Mucosa of descending colon (tissue), 3 donors: ENCODE results near the gene ANTXR1. TPM values are rescaled to one million over a fixed set of nuclear protein-coding genes. Genes with fewer than 3 reads are reported as not detected.
A peak's percentile ranks its signal among the peaks of the same experiment; 100 is the strongest.

Source experiments
- ATAC-seq: fragments of 200-7000 bp; cut with Tn5 transposase; one replicate; pipeline ENCODE4 v1.9.1; 2020; ENCODE audit warnings: mild to moderate bottlenecking, moderate library complexity
- DNase-seq, 3 donors: peaks; one replicate each; pipeline ENCODE4 v3.0.0-alpha.2; 2020
- H3K36me3 ChIP-seq: fragments of 200-600 bp; one replicate; pipeline ENCODE4 v1.8.0; 2021; ENCODE audit warnings: low read depth, mild to moderate bottlenecking
- H3K4me1 ChIP-seq: fragments of 200-600 bp; one replicate; pipeline ENCODE4 v1.8.0; 2021; ENCODE audit warnings: low read depth, mild to moderate bottlenecking
- H3K4me3 ChIP-seq: fragments of 200-600 bp; one replicate; pipeline ENCODE4 v1.8.0; 2021; ENCODE audit warnings: mild to moderate bottlenecking
- H3K9me3 ChIP-seq: fragments of 200-600 bp; one replicate; pipeline ENCODE4 v1.8.0; 2021; ENCODE audit warnings: mild to moderate bottlenecking
- intact Hi-C, 2 donors: fragments of 100-400 bp; cut with DNase I in 1 of 2; cut with micrococcal nuclease in 1 of 2; formaldehyde crosslinking; loops; one replicate each; pipeline versions ENCODE4 v1.11.0 to v1.11.1; 2022; cut with DNase I, micrococcal nuclease
- total RNA-seq, 3 donors: library from RNA; stranded (reverse); fragmentation: NEBNext Ultra II Directional in 2 of 3; extraction: Animal tissue kit (Norgen Biotek cat#: 25700) in 2 of 3; gene quantifications; one replicate each; pipeline versions ENCODE4 v1.2.1 to v1.2.4, GENCODE V29; 2021 to 2023
- TF ChIP-seq, protein P1 (sequence below): fragments of 200-600 bp; IDR thresholded peaks from one replicate; pipeline ENCODE4 v1.8.0; 2022; ENCODE audit warnings: antibody characterized with exemption, mild to moderate bottlenecking
- donor health status: DM: no; HTN: no; CAD: no; lungs with moderate emphysema.
- donor health status: DM: no; HTN: no; CAD: no.
- donor health status: DM: no; HTN: yes; CAD: no.

Gene ANTXR1
- total RNA-seq, 3 donors from 2014 or later: 10.7 to 77.7 (median 18.6) TPM

DNA sequence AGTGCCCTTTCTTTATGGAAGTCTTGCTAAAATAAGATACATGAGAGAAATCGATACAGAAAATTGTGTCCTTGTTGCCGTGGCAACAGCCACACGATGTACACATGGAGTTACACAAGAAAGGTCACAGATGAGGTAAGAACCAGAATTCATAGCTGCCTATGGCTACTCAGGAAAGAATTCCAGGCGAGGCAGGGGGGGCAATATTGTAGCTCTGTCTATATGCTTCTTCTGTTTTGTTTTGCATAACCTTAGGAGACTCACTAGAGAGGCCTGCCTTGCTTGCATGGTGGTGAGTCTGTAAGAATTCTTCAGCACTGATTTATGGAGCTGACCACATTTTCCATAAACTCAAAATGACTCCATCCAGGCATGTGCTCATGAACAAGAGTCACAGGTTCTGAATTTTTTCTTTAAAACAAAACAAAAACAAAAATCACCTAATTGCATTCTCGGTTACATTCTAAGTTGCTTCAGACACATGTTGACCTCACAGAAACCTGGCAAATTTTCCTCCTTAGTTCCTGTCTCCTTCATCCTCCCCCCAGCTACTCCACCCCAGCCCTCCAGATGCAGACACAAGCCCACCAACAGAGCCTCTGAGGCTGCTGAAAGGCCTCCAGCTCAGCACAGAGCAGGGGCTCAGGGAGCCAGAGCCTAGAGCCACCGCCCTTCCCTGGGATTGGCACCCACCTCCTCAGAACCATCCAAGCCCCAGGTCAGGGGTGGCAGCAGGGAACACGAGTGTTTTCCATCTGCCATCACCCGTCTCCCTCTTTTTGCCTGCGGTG is 183.5 kb downstream of the ANTXR1 start:
- Histone ChIP-seq H3K4me1 (peaks cover 2% of the 10 kb centered on the region), H3K36me3 (no peaks in the 10 kb centered on the region), H3K4me3 (no peak overlapping the region), H3K9me3 (no peaks in the 10 kb centered on the region)
- intact Hi-C loops: no loop called here
- DNase-seq (no peak), ATAC-seq (peak; percentile 39)
- TF ChIP-seq, protein P1, sequence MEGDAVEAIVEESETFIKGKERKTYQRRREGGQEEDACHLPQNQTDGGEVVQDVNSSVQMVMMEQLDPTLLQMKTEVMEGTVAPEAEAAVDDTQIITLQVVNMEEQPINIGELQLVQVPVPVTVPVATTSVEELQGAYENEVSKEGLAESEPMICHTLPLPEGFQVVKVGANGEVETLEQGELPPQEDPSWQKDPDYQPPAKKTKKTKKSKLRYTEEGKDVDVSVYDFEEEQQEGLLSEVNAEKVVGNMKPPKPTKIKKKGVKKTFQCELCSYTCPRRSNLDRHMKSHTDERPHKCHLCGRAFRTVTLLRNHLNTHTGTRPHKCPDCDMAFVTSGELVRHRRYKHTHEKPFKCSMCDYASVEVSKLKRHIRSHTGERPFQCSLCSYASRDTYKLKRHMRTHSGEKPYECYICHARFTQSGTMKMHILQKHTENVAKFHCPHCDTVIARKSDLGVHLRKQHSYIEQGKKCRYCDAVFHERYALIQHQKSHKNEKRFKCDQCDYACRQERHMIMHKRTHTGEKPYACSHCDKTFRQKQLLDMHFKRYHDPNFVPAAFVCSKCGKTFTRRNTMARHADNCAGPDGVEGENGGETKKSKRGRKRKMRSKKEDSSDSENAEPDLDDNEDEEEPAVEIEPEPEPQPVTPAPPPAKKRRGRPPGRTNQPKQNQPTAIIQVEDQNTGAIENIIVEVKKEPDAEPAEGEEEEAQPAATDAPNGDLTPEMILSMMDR: no peak

DNA sequence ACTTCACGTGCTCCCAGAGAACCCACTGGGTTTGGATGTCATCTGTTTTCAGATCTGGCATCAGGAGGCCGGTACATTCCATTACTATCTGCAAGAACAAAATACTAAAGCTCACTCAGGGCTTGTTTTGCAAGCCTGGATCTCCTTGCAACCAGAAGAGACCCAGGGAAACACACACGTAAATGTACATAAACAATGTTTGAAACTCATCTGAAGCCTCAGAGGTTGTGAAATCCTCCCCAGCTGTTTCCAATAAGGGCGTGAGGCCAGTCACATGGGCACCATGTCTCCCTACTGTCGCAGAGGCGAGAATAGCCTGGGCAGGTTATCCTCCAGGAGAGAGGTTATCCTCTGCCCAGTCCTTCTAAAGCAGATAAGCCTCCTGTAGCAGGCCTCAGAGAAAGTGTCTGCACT is 187.1 kb downstream of the ANTXR1 start:
- Histone ChIP-seq H3K4me3 (no peak overlapping the region), H3K4me1 (no peaks in the 10 kb centered on the region), H3K36me3 (no peaks in the 10 kb centered on the region), H3K9me3 (no peaks in the 10 kb centered on the region)
- TF ChIP-seq, protein P1: no peak
- ATAC-seq (peak; percentile 20), DNase-seq (no peak)
- intact Hi-C loops: no loop called here

DNA sequence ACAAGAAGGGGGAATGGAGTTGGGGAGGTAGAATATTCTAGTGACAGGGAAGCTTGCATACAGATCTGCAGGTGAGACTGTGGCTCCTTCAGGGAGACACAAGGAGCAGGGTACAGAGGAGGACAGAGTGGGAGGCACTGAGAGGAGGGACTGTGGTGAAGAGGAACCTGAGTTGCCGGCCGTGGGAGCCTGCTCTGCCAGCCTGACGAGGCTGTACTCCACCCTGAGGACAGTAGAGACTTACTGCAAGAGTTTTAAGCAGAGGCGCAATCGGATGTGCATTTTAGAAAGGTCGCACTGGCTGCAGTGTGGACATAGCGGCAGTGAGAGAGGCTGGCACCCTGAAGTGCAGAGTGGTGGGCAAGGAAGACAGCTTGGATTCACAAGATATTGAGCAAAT is 188.3 kb downstream of the ANTXR1 start:
- TF ChIP-seq, protein P1: no peak
- H3K4me1 ChIP-seq: no peaks in the 10 kb centered on the region
- no peak overlapping the region for H3K4me3 ChIP-seq
- no peaks in the 10 kb centered on the region for H3K36me3 ChIP-seq
- no peaks in the 10 kb centered on the region for H3K9me3 ChIP-seq
- intact Hi-C loops: no loop called here
- ATAC-seq (no peak), DNase-seq (no peak)

DNA sequence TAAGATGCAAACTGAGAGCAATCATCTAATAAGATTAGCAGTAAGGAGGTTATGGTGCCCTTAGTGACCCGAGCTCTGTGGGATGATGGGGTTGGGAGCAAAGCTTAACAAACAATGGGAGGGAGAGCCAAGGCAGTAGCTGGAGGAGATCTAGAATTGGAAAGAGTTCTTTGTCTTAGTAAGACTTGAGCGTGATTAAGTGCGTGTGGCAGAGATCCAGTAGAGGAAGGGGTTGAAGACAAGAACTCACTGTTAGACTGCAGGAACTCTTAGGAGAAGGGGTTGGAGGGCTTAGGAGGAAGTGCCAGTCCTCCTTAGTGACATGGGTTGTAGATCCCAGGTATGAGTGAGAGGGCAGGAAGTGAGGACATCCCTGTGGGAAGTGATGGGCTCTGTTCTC is 189.3 kb downstream of the ANTXR1 start:
- intact Hi-C loops: no loop called here
- Histone ChIP-seq H3K36me3 (no peaks in the 10 kb centered on the region), H3K9me3 (no peaks in the 10 kb centered on the region), H3K4me3 (no peak overlapping the region), H3K4me1 (no peaks in the 10 kb centered on the region)
- ATAC-seq (no peak), DNase-seq (no peak)
- TF ChIP-seq, protein P1: no peak

DNA sequence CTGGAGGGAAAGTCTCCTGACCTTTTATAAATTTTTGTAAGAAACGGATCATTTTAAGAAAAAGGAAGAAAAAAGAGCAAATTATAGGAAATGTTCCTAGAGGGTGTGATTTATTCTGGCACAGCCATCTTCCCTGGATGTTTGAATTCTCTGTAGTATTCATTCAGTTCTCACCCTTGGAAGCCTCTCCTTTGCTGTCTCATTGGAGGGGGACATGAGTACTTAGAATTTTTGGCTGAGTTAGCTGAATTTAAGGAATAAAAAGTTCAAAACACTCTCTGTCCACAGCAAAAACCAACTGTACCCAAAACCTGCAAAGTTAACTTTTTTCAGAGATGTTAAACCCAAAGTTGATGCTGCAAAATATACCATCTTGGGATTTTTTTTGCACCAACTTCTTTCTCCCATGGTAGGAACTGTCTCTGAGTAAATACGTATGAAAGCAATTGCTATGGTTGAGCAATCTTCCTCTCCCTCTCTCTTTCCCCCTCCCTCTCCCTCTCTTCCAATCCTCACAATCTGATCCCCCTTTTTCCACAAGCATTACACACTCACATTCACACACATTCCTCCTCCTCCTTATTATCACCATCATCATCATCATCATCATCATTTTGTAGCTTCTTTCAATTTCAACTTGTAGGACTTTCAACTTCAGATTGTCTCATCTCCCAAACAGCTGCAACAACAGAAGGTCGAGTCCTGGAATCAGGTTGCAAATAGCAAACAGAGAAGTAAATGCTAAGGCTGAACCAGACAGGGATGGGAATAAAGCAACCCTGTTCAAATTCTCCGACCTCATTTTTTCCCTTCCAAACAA is 190.4 kb downstream of the ANTXR1 start:
- intact Hi-C loops: no loop called here
- no peaks in the 10 kb centered on the region for H3K9me3 ChIP-seq
- H3K4me3 ChIP-seq: no peak overlapping the region
- H3K36me3 ChIP-seq: no peaks in the 10 kb centered on the region
- H3K4me1 ChIP-seq: no peaks in the 10 kb centered on the region
- ATAC-seq: no peak
- no peak for DNase-seq
- TF ChIP-seq, protein P1: no peak
